GM21390 (cell line): ENCODE measurements around the gene PDE6D.

ENCODE experiments used
- ATAC-seq: cut with Tn5 transposase; IDR thresholded peaks from one replicate; pipeline ENCODE4 v1.9.1; 2021; ENCODE audit not compliant: unreplicated experiment

PDE6D gene

GRCh38 chr2:231780909-231781797 is at the start of gene PDE6D:
TSS of gene PDE6D (minus strand) at chr2:231781282. CDS start at chr2:231781114, 168 bp downstream.
- ATAC-seq: peak; percentile 89

GRCh38 chr2:231821908-231822307 is 40.8 kb upstream of the PDE6D start:
- no peak for ATAC-seq

- no peak for ATAC-seq
Observed at GRCh38 chr2:231820786-231821303, 39.8 kb upstream of the PDE6D start.

GRCh38 chr2:231819447-231820042 is 38.5 kb upstream of the PDE6D start:
- ATAC-seq: no peak

- no peak for ATAC-seq
Observed at GRCh38 chr2:231816327-231817026, 35.4 kb upstream of the PDE6D start.

- no peak for ATAC-seq
Observed at GRCh38 chr2:231810905-231811304, 29.8 kb upstream of the PDE6D start.

GRCh38 chr2:231807020-231807419 is 25.9 kb upstream of the PDE6D start:
- ATAC-seq: no peak

GRCh38 chr2:231803501-231804138 is 22.5 kb upstream of the PDE6D start:
- ATAC-seq: no peak

- ATAC-seq: no peak
Observed at GRCh38 chr2:231800493-231801091, 19.5 kb upstream of the PDE6D start.

GRCh38 chr2:231795525-231796327 is 14.6 kb upstream of the PDE6D start:
- ATAC-seq: no peak

- ATAC-seq: no peak
Observed at GRCh38 chr2:231794383-231794782, 13.3 kb upstream of the PDE6D start.

- no peak for ATAC-seq
Observed at GRCh38 chr2:231791107-231791506, 10.0 kb upstream of the PDE6D start.

GRCh38 chr2:231786917-231787292 is 5.8 kb upstream of the PDE6D start:
- no peak for ATAC-seq

GRCh38 chr2:231786177-231786916 is 5.3 kb upstream of the PDE6D start, which contains the start of gene COPS7B:
TSS of gene COPS7B (plus strand) at chr2:231786445. CDS start at chr2:231788571, 2,126 bp downstream.
- peak; percentile 52 for ATAC-seq

GRCh38 chr2:231785822-231786176 is 4.7 kb upstream of the PDE6D start:
- ATAC-seq: no peak

- no peak for ATAC-seq
Observed at GRCh38 chr2:231785413-231785812, 4.3 kb upstream of the PDE6D start.

- ATAC-seq: no peak
Observed at GRCh38 chr2:231781798-231782726, 980 bp upstream of the PDE6D start.
